Coronary artery (tissue), 2 donors: ENCODE results near the gene SPRY4.
A peak's percentile ranks its signal among the peaks of the same experiment; 100 is the strongest.

Experiments used
- DNase-seq: peaks from one replicate; pipeline ENCODE4 v3.0.0-alpha.2; 2017; ENCODE audit warnings: low spot score
- H3K27ac ChIP-seq, 2 donors: fragments of 200-600 bp; sonication (generic); one replicate each; pipeline ENCODE4 v1.5.1; 2016 to 2019
- H3K4me3 ChIP-seq: fragments of 200-600 bp; sonication (generic); 2 replicates; pipeline ENCODE4 v1.5.1; 2016; ENCODE audit warnings: mild to moderate bottlenecking, moderate library complexity
- TF ChIP-seq, protein P1 (sequence below): fragments of 200-600 bp; sonication (generic); IDR thresholded peaks from one replicate; pipeline ENCODE4 v1.5.1; 2019; ENCODE audit warnings: antibody characterized with exemption

SPRY4 gene

DNA sequence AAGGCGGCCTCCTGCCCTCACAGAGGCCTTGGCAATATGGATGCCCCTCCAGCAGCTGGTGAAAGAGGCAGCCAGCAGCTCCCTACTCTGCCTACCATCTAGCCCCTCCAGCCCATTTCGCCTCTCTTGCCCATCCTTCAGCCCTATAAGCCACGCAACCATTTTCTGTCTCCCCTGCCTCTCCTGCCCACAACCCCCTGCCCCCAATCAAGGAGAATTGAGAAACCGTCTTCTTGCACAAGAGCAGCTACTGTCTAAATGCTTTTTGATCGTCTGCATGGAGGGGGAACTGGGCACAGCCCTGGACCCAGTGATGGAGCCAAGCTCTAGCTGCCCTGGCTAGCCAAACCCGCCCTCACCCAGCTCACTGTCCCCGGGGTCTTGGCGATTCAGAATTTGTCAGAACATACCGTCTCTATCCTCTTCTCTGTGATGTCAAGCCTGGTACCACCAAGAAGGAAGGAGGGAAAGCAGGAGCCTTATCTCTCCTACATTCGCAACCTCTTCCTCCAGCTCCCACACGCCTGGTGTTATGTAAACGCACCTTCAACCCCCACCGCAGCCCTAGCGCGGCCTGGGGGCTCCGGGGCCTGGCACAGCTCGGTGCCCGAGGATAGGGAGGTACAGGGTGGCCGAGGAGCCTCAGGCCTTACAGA, 1.2 kb downstream of the SPRY4 start:
- Histone ChIP-seq H3K27ac (peak overlapping the region; percentile 94 to 99), H3K4me3 (peak overlapping the region; percentile 90)
- DNase-seq, result no peak
- TF ChIP-seq, protein P1, sequence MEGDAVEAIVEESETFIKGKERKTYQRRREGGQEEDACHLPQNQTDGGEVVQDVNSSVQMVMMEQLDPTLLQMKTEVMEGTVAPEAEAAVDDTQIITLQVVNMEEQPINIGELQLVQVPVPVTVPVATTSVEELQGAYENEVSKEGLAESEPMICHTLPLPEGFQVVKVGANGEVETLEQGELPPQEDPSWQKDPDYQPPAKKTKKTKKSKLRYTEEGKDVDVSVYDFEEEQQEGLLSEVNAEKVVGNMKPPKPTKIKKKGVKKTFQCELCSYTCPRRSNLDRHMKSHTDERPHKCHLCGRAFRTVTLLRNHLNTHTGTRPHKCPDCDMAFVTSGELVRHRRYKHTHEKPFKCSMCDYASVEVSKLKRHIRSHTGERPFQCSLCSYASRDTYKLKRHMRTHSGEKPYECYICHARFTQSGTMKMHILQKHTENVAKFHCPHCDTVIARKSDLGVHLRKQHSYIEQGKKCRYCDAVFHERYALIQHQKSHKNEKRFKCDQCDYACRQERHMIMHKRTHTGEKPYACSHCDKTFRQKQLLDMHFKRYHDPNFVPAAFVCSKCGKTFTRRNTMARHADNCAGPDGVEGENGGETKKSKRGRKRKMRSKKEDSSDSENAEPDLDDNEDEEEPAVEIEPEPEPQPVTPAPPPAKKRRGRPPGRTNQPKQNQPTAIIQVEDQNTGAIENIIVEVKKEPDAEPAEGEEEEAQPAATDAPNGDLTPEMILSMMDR, result no peak

DNA sequence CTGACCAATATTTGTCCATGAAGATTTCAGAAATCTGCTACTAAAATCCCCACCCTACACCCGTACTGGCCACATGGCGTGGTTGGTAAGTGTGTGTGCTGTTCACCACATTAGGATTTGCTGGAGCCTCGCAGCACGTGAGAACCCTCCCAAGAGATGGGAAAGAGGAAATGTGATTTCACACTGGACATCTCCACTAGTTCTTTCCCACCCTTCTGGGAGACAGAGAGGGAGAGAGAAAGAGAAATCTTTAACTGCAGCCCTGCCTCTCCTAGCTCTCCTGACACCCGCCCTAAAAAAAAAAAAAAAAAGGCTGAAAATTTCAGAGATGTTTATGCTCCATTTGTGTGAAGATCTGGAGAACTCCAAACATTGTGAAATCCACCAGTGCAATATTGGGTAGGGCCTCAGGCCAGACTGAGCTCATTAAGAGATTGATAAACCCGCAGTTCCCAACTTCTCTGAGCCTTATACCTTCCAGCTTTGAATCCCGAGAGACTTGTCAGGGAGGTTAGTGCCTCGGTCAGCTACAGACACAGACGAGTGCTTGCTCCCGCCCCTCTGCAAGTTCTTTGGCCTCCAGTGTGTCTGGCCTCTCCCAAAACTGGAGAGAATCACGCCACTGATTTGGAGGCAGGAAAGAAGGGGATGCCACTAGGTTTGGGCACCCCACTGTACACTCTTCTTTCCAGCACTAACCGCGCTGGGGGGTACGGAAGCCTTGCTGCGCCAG, 1.9 kb downstream of the SPRY4 start:
- Histone ChIP-seq H3K4me3 (peak overlapping the region; percentile 90), H3K27ac (peak overlapping the region; percentile 94 to 99)
- peak; percentile 83 for DNase-seq
- TF ChIP-seq, protein P1, result no peak

DNA sequence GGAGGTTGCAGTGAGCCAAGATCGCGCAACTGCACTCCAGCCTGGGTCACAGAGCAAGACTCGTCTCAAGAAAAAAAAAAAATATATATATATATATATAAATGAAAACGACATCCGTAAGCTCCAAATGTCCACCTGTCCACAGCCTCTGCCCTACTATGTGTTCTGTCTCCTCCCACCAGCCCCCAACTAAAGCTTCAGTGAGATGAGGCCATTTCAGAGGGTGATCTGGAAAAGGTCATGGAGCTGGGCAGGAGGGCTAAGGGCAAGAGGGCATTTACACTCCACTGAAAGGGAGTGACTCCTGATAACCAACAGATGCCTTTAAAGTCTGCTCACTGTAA, 2.4 kb downstream of the SPRY4 start:
- DNase-seq, result no peak
- H3K4me3 ChIP-seq, result peak overlapping the region; percentile 90
- TF ChIP-seq, protein P1, result no peak
- peak overlapping the region; percentile 94 to 99 for H3K27ac ChIP-seq

DNA sequence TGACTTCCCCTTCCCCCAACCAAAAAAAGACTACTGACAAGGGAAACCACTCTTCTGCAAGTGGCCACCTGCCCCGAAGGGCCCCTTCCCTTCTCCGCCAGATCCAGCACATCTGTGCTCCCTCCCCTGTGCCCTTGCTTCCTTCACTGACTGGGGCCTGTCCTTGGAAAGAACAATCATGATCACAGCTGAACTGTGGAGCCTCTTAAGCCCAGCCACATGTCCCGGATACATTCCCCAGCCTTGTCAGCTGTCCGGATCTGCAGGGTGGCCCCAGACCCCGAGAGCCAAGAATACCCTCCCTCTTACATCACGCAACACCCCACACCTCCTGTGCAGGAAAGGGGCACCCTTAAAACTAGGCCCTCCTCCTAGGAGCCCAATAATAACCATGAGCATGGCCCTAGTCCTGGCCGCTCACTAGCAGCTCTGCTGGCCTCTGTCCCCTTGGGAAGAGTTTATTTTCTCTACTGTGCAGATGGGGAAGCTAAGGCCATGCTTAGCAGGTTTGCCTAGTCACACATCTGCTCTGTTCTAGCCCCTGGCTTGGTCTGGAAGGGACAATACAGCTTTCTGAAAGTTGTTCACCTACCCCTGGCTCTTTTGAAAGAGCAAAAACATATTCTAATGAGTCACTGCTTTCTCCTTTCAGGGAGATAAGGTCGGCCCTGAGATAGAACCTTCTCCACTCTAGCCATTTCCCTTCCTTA, 3.8 kb downstream of the SPRY4 start:
- TF ChIP-seq, protein P1, result no peak
- Histone ChIP-seq H3K4me3 (peak overlapping the region; percentile 90), H3K27ac (peak overlapping the region; percentile 94 to 99)
- DNase-seq, result no peak

DNA sequence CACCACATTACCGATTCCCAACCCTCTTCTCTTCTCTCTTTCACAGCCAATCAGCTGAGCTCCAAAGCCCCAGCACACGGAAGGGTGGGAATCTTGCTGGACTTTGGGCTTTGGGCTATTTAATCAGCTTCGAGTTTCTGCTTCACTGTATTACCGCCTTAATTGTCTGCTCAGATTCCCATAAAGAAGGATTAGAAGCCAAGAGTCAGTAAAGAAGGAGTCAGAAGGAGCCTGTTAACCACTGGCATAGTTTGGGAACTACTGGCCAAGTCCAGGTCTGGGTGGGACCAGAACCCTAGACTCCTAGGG, 4.4 kb downstream of the SPRY4 start:
- TF ChIP-seq, protein P1, result no peak
- no peak for DNase-seq
- peak overlapping the region; percentile 90 for H3K4me3 ChIP-seq
- peak overlapping the region; percentile 94 to 99 for H3K27ac ChIP-seq

DNA sequence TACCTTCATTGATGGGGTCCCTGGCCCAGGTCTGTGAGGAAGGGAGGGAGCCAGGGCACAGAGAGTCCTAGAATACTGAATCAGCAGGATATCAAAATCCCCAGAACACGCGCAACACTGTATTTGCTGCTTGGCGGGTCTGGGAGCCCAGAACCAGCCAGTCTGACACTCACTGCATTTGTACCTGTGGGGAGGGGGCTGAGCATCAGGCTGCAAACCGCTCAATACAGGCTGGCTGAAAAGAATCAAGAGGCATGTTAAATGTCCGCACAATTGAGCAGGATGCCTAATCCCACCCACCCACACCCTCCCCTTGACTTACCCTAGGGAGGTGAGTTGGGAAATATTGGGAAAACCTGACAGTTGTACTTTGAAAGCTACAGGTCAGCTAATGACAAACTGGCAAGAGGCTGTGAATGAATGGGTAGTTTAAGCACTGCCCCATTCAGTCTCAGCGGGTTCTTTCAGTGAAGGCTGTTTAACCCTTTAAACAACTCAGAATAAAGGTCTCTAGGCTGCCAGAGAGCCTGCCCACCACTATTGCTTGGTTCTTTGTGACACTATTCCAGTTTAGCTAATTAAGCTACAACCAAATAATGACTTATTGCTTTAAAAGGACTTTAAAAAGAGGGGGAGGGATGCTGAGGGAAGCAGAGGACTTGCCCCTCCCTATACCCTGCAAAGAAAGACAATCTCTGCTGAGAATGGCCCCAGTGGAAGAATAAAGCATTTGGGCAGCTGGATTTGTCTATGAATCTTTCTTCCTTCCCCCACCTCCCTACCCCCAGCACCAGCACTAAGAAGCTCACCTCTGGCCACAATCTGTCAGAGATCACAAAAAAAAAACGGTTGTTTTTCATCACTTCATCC, 5.0 kb downstream of the SPRY4 start:
- Histone ChIP-seq H3K4me3 (peak overlapping the region; percentile 90), H3K27ac (peak overlapping the region; percentile 94 to 99)
- DNase-seq, result no peak
- TF ChIP-seq, protein P1, result no peak
